A549 (cell line): Measurements from ENCODE around the gene ITPRID2. TPM values are rescaled to one million over a fixed set of nuclear protein-coding genes. Genes with fewer than 3 reads are reported as not detected.

Experiments used
- ATAC-seq, 2 experiments: fragments of 200-7000 bp in 1 of 2; fragments of >200 bp in 1 of 2; cut with Nextera tagmentation in 1 of 2; cut with Tn5 transposase in 1 of 2; 3 replicates each; pipeline versions ENCODE4 v1.8.0 to v1.9.1; 2018 to 2020; ENCODE audit warnings: mild to moderate bottlenecking in 1 of 2, moderate library complexity in 1 of 2
- CTCF ChIA-PET: fragments of 300-600 bp; sonication (Branson Sonifier 250); formaldehyde crosslinking; extraction: SDS; loops from one replicate; lab custom pipeline; 2021; ENCODE audit warnings: antibody characterized with exemption, inconsistent platforms; lab: Yijun Ruan, JAX
- POLR2A ChIA-PET: fragments of 350-600 bp; formaldehyde crosslinking; extraction: SDS; loops from one replicate; lab custom pipeline; 2021; ENCODE audit warnings: antibody characterized with exemption, inconsistent platforms; lab: Yijun Ruan, JAX
- DNase-seq, 2 experiments: peaks; one replicate each; pipeline versions ENCODE4 v3.0.0 to v3.0.0-alpha.2; 2011 to 2016; ENCODE audit warnings: low read depth in 1 of 2, low spot score in 1 of 2
- FAIRE-seq: peaks from 2 replicates; lab custom pipeline; 2011; peaks lifted over from hg19 to GRCh38; lab: Jason Lieb, UNC
- H3K27ac ChIP-seq, 2 experiments: fragments of >200 bp; sonication (Bioruptor Twin); formaldehyde crosslinking; 3 replicates each; pipeline ENCODE4 v1.5.1; 2016 to 2017
- H3K4me1 ChIP-seq: fragments of >200 bp; sonication (Bioruptor Twin); formaldehyde crosslinking; 3 replicates; pipeline ENCODE4 v1.6.1; 2016
- H3K4me2 ChIP-seq: fragments of >200 bp; sonication (Bioruptor Twin); formaldehyde crosslinking; 3 replicates; pipeline ENCODE4 v1.6.1; 2016
- H3K4me3 ChIP-seq: fragments of >200 bp; sonication (Bioruptor Twin); formaldehyde crosslinking; 3 replicates; pipeline ENCODE4 v1.5.1; 2016
- H3K9me3 ChIP-seq: fragments of >200 bp; sonication (Bioruptor Twin); formaldehyde crosslinking; 3 replicates; pipeline ENCODE4 v1.6.1; 2016
- BHLHE40 ChIP-seq: IDR thresholded peaks from 2 replicates; pipeline ENCODE4 v1.6.1; 2012; ENCODE audit warnings: low read depth, low read length, inconsistent platforms
- CHD2 ChIP-seq: fragments of 150-350 bp; IDR thresholded peaks from 2 replicates; pipeline ENCODE4 v1.6.1; 2014; ENCODE audit warnings: low read length; ENCODE audit not compliant: partially characterized antibody
- CHD4 ChIP-seq: fragments of 200-600 bp; sonication (generic); IDR thresholded peaks from 2 replicates; pipeline ENCODE4 v1.6.1; 2016; ENCODE audit warnings: antibody characterized with exemption, mild to moderate bottlenecking, borderline replicate concordance
- E2F6 ChIP-seq: IDR thresholded peaks from 2 replicates; pipeline ENCODE4 v1.6.1; 2012; ENCODE audit warnings: low read depth, borderline replicate concordance
- EHMT2 ChIP-seq: fragments of 200-600 bp; sonication (generic); IDR thresholded peaks from 2 replicates; pipeline ENCODE4 v1.6.1; 2016; ENCODE audit warnings: antibody characterized with exemption, low read depth, mild to moderate bottlenecking, moderate library complexity
- EP300 ChIP-seq, 2 experiments: fragments of >200 bp; sonication (Bioruptor Twin); formaldehyde crosslinking; IDR thresholded peaks; 2 replicates in 1 of 2; 3 replicates in 1 of 2; pipeline ENCODE4 v1.6.1; 2016 to 2017
- FOSB ChIP-seq: fragments of 250-450 bp; sonication (Bioruptor Pico); IDR thresholded peaks from 2 replicates; pipeline ENCODE4 v1.5.0; 2020; ENCODE audit warnings: mild to moderate bottlenecking, moderate library complexity
- FOXS1 ChIP-seq: fragments of 250-450 bp; sonication (Bioruptor Pico); IDR thresholded peaks from 2 replicates; pipeline ENCODE4 v1.5.0; 2020; ENCODE audit warnings: mild to moderate bottlenecking, moderate library complexity
- GATA3 ChIP-seq: IDR thresholded peaks from 2 replicates; pipeline ENCODE4 v1.6.1; 2012; ENCODE audit warnings: borderline replicate concordance
- HES2 ChIP-seq: fragments of >200 bp; sonication (Bioruptor Twin); formaldehyde crosslinking; IDR thresholded peaks from 2 replicates; pipeline ENCODE4 v1.6.1; 2016
- HMGXB4 ChIP-seq: fragments of 250-450 bp; sonication (Bioruptor Pico); IDR thresholded peaks from 2 replicates; pipeline ENCODE4 v1.5.0; 2021; ENCODE audit warnings: mild to moderate bottlenecking, moderate library complexity, borderline replicate concordance
- HOXA7 ChIP-seq: fragments of 250-450 bp; sonication (Bioruptor Pico); IDR thresholded peaks from 2 replicates; pipeline ENCODE4 v1.5.0; 2020; ENCODE audit warnings: mild to moderate bottlenecking, moderate library complexity
- HOXB5 ChIP-seq: fragments of 250-450 bp; sonication (Bioruptor Pico); IDR thresholded peaks from 2 replicates; pipeline ENCODE4 v1.5.0; 2020; ENCODE audit warnings: mild to moderate bottlenecking, moderate library complexity
- JUN ChIP-seq, 2 experiments: fragments of >200 bp; sonication (Bioruptor Twin); formaldehyde crosslinking; IDR thresholded peaks; 2 replicates in 1 of 2; 3 replicates in 1 of 2; pipeline ENCODE4 v1.6.1; 2016 to 2017
- JUNB ChIP-seq: fragments of >200 bp; sonication (Bioruptor Twin); formaldehyde crosslinking; IDR thresholded peaks from 2 replicates; pipeline ENCODE4 v1.6.1; 2016
- KDM1A ChIP-seq: fragments of 200-600 bp; sonication (generic); IDR thresholded peaks from 2 replicates; pipeline ENCODE4 v1.6.1; 2016; ENCODE audit warnings: low read depth, mild to moderate bottlenecking
- KDM5A ChIP-seq: fragments of 200-600 bp; sonication (generic); IDR thresholded peaks from 2 replicates; pipeline ENCODE4 v1.6.1; 2016; ENCODE audit warnings: antibody characterized with exemption, mild to moderate bottlenecking
- MAZ ChIP-seq: fragments of 150-350 bp; IDR thresholded peaks from 2 replicates; pipeline ENCODE4 v1.6.1; 2014; ENCODE audit warnings: antibody characterized with exemption, low read depth, low read length, borderline replicate concordance
- NPAS2 ChIP-seq: fragments of 250-450 bp; sonication (Bioruptor Pico); IDR thresholded peaks from 2 replicates; pipeline ENCODE4 v1.8.0; 2022; ENCODE audit warnings: mild to moderate bottlenecking, moderate library complexity, borderline replicate concordance
- NR3C1 ChIP-seq: fragments of >200 bp; sonication (Bioruptor Twin); formaldehyde crosslinking; IDR thresholded peaks from 3 replicates; pipeline ENCODE4 v1.6.1; 2017
- RCOR1 ChIP-seq: fragments of 150-350 bp; IDR thresholded peaks from 2 replicates; pipeline ENCODE4 v1.6.1; 2014; ENCODE audit warnings: antibody characterized with exemption, low read length, low read depth
- RFX5 ChIP-seq: fragments of 450-650 bp; IDR thresholded peaks from 2 replicates; pipeline ENCODE4 v1.7.1; 2014; ENCODE audit warnings: antibody characterized with exemption, mild to moderate bottlenecking, moderate library complexity
- TP53 ChIP-seq: fragments of 250-450 bp; sonication (Bioruptor Pico); IDR thresholded peaks from 2 replicates; pipeline ENCODE4 v1.5.0; 2021; ENCODE audit warnings: mild to moderate bottlenecking, moderate library complexity
- ZC3H11A ChIP-seq: fragments of 450-650 bp; IDR thresholded peaks from 2 replicates; pipeline ENCODE4 v1.6.1; 2014; ENCODE audit warnings: antibody characterized with exemption, mild to moderate bottlenecking
- ZFP36 ChIP-seq: fragments of 450-650 bp; IDR thresholded peaks from 2 replicates; pipeline ENCODE4 v1.6.1; 2014; ENCODE audit warnings: borderline replicate concordance; ENCODE audit not compliant: partially characterized antibody
- ZNF302 ChIP-seq: fragments of 250-450 bp; sonication (Bioruptor Pico); IDR thresholded peaks from 2 replicates; pipeline ENCODE4 v1.9.0; 2021; ENCODE audit warnings: inconsistent platforms, mild to moderate bottlenecking, moderate library complexity
- ZSCAN20 ChIP-seq: fragments of 250-450 bp; sonication (Bioruptor Pico); IDR thresholded peaks from 2 replicates; pipeline ENCODE4 v1.8.0; 2022; ENCODE audit warnings: mild to moderate bottlenecking, moderate library complexity
- polyA plus RNA-seq, 4 experiments: library from polyadenylated mRNA; depleted of rRNA in 3 of 4; stranded (reverse); fragments of >200 nt; fragmentation: RNase III in 1 of 4; extraction: RNeasy Plus Mini Kit Qiagen cat#74134 plus additional on column Dnase treatment in 1 of 4; gene quantifications; 2 replicates in 3 of 4; 3 replicates in 1 of 4; pipeline ENCODE4 v1.2.3, GENCODE V29; 2011 to 2017
- TF ChIP-seq, protein P1 (sequence below): fragments of 450-650 bp; IDR thresholded peaks from 2 replicates; pipeline ENCODE4 v1.6.1; 2014; ENCODE audit warnings: antibody characterized with exemption
- TF ChIP-seq, protein P2 (sequence below): fragments of 150-350 bp; IDR thresholded peaks from 2 replicates; pipeline ENCODE4 v1.6.1; 2014; ENCODE audit warnings: low read depth, mild to moderate bottlenecking, low read length

The ITPRID2 gene
- polyA plus RNA-seq, 2 of the 4 experiments (the other 2 are of a cell fraction), result 43.3 to 94.3 TPM

DNA sequence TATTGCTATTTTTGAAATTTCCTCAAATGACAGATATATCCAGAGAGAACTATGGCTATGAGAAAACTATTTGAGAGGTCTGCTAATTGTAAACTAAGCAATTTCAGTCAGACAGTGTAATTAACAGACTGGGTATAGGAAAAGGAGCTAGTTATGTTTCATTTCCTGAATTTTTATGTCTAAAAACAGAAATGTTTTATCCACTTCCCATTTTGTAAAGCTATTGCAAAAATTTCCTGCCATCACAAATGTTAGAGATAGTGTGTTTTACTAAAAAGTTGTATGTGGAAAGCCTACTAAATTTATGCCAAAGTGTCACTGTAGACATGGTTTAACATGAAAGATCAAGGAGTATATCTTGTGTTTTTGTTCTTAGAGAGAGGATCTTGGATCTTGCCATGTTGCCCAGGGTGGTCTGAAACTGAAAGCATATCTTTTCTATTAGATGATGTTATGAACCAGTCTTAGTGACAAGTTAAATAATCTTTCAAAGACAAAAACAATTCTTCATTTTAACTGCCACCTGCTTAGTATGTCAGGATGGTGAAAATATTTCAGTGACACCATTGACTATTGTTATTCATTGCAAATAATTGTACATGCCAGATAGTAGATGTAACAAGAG is 40.5 kb upstream of the ITPRID2 start (continued):
- TF ChIP-seq, protein P1, sequence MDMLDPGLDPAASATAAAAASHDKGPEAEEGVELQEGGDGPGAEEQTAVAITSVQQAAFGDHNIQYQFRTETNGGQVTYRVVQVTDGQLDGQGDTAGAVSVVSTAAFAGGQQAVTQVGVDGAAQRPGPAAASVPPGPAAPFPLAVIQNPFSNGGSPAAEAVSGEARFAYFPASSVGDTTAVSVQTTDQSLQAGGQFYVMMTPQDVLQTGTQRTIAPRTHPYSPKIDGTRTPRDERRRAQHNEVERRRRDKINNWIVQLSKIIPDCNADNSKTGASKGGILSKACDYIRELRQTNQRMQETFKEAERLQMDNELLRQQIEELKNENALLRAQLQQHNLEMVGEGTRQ, result no peak
- TF ChIP-seq HMGXB4 (CRISPR knock-in tag) (no peak), MAZ (no peak), FOXS1 (CRISPR knock-in tag) (no peak), NR3C1 (no peak)

- Histone ChIP-seq H3K27ac (no peak overlapping the region), H3K9me3 (no peaks in the 10 kb centered on the region), H3K4me2 (no peak overlapping the region), H3K4me1 (no peaks in the 10 kb centered on the region), H3K4me3 (no peak overlapping the region)
- ATAC-seq, result no peak
- TF ChIP-seq E2F6 (no peak), HES2 (no peak), JUNB (no peak), TP53 (CRISPR knock-in tag) (no peak), JUN (IDR thresholded peaks at IDR 0.05) (no peak), CHD2 (no peak), ZC3H11A (no peak), CHD4 (no peak)
- TF ChIP-seq, protein P2, sequence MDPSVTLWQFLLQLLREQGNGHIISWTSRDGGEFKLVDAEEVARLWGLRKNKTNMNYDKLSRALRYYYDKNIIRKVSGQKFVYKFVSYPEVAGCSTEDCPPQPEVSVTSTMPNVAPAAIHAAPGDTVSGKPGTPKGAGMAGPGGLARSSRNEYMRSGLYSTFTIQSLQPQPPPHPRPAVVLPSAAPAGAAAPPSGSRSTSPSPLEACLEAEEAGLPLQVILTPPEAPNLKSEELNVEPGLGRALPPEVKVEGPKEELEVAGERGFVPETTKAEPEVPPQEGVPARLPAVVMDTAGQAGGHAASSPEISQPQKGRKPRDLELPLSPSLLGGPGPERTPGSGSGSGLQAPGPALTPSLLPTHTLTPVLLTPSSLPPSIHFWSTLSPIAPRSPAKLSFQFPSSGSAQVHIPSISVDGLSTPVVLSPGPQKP, result no peak
- DNase-seq, result no peak
- ChIA-PET CTCF (no interaction called here), POLR2A (no interaction called here)
- no peak for FAIRE-seq
These were observed 39.8 kb upstream of the ITPRID2 start for GRCh38 chr2:181851726-181852125.

DNA sequence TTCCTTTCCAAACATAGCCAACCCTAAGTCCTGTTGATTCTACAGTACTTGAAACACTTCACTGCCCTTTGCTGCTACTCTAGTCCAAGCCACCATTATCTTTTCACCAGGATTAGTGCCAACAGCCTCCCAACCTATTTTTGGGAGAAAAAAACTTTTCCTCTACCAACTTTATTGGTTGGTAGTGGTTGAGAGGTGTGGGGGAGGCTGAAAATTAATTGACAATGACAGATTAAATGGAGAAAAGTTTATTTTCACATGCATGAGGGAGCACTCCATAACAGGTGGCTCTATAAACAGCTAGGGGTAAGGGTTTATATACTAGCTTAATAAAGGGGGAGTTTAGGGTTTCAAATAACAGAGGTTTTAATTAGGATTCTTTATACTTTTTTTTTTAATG is 37.8 kb upstream of the ITPRID2 start:
- TF ChIP-seq BHLHE40 (no peak), RCOR1 (no peak), ZSCAN20 (CRISPR knock-in tag) (no peak), NR3C1 (no peak), KDM1A (no peak), KDM5A (no peak), HOXB5 (CRISPR knock-in tag) (no peak), RFX5 (no peak), NPAS2 (no peak), HOXA7 (CRISPR knock-in tag) (no peak), ZFP36 (no peak), FOSB (CRISPR knock-in tag) (no peak), GATA3 (no peak), ZC3H11A (no peak), ZNF302 (CRISPR knock-in tag) (no peak), JUNB (no peak), EP300 (IDR thresholded peaks at IDR 0.05) (no peak), EHMT2 (no peak)
- peaks cover 10% of the 10 kb centered on the region; the same call in 2 of the 3 replicates for H3K4me1 ChIP-seq
- DNase-seq, result no peak
- ChIA-PET CTCF (interaction anchor here (1.2 kb wide), 1 partner anchor 25 kb away, joined by 3 read pairs; no protein-coding TSS in a partner anchor), POLR2A (no interaction called here)
- no peak overlapping the region for H3K27ac ChIP-seq
- H3K4me3 ChIP-seq, result no peak overlapping the region
- no peak overlapping the region for H3K4me2 ChIP-seq
- ATAC-seq, result no peak
- FAIRE-seq, result no peak
- H3K9me3 ChIP-seq, result no peaks in the 10 kb centered on the region
